Measurements from ENCODE around the gene BCHE. TPM values are rescaled to one million over a fixed set of nuclear protein-coding genes. Genes with fewer than 3 reads are reported as not detected.

The BCHE gene
- total RNA-seq, 1 experiment from 2014 or later, result not detected

DNA sequence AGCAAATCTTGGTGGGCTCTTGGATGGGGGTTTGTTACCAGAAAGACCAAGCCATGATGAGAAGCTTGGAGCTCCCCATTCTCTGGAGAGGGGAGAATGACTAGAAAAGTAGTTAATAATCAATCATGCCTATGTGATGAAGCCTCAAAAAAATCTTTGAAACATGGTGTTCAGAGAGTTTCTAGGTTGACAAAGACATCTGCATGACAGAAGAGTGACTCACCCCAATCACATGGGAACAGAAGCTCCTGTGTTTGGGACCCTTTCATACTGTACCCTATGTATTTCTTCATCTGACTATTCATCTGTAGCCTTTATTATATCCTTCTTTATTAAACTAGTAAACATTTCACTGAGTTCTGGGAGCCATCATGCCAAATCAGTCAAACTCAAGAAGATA, 87.4 kb downstream of the BCHE start:
- Mint-ChIP-seq H3K36me3 (ENCODE audit: insufficient read depth, unreplicated experiment) (no peaks in the 10 kb centered on the region), H3K9me3 (ENCODE audit: unreplicated experiment) (no peaks in the 10 kb centered on the region), H3K4me3 (ENCODE audit: unreplicated experiment) (no peak overlapping the region), H3K27ac (ENCODE audit: unreplicated experiment) (no peak overlapping the region), H3K4me1 (ENCODE audit: low read depth, unreplicated experiment) (no peaks in the 10 kb centered on the region), H3K27me3 (ENCODE audit: insufficient read depth, unreplicated experiment) (no peaks in the 10 kb centered on the region)
- Histone ChIP-seq H3K36me3 (ENCODE audit: control insufficient read depth, insufficient read depth, low read length) (no peaks in the 10 kb centered on the region), H3K9me3 (no peaks in the 10 kb centered on the region), H3K4me3 (ENCODE audit: low read depth, low read length) (no peak overlapping the region), H3K4me1 (no peaks in the 10 kb centered on the region), H3K27me3 (replicated peaks; ENCODE audit: control insufficient read depth, insufficient read depth, low read length) (no peaks in the 10 kb centered on the region)
- BruUV-seq (replicated peaks), result no TSS peak
- POLR2A ChIA-PET, result no interaction called here
- DNase-seq, result no peak
- TF ChIP-seq CTCF (IDR thresholded peaks at IDR 0.05; ENCODE audit: insufficient read depth in 1 of 2, low read depth in 1 of 2, low read length in 1 of 2, severe bottlenecking in 1 of 2, unreplicated experiment in 1 of 2), result no peak
- intact Hi-C loops (cut with micrococcal nuclease; ENCODE audit: unreplicated experiment), result no loop called here
- CTCF ChIA-PET, result no interaction called here

- Mint-ChIP-seq H3K27ac (ENCODE audit: unreplicated experiment) (no peak overlapping the region), H3K9me3 (ENCODE audit: unreplicated experiment) (no peaks in the 10 kb centered on the region), H3K36me3 (ENCODE audit: insufficient read depth, unreplicated experiment) (no peaks in the 10 kb centered on the region), H3K4me3 (ENCODE audit: unreplicated experiment) (no peak overlapping the region), H3K4me1 (ENCODE audit: low read depth, unreplicated experiment) (no peaks in the 10 kb centered on the region), H3K27me3 (ENCODE audit: insufficient read depth, unreplicated experiment) (no peaks in the 10 kb centered on the region)
- TF ChIP-seq CTCF (IDR thresholded peaks at IDR 0.05; ENCODE audit: insufficient read depth in 1 of 2, low read depth in 1 of 2, low read length in 1 of 2, severe bottlenecking in 1 of 2, unreplicated experiment in 1 of 2), result no peak
- Histone ChIP-seq H3K27me3 (replicated peaks; ENCODE audit: control insufficient read depth, insufficient read depth, low read length) (no peaks in the 10 kb centered on the region), H3K4me3 (ENCODE audit: low read depth, low read length) (no peak overlapping the region), H3K36me3 (ENCODE audit: control insufficient read depth, insufficient read depth, low read length) (no peaks in the 10 kb centered on the region), H3K4me1 (no peaks in the 10 kb centered on the region), H3K9me3 (no peaks in the 10 kb centered on the region)
- BruUV-seq (replicated peaks), result no TSS peak
- ChIA-PET POLR2A (no interaction called here), CTCF (no interaction called here)
- intact Hi-C loops (cut with micrococcal nuclease; ENCODE audit: unreplicated experiment), result no loop called here
- DNase-seq, result no peak
These were observed 88.0 kb downstream of the BCHE start for GRCh38 chr3:165749241-165749640.

DNA sequence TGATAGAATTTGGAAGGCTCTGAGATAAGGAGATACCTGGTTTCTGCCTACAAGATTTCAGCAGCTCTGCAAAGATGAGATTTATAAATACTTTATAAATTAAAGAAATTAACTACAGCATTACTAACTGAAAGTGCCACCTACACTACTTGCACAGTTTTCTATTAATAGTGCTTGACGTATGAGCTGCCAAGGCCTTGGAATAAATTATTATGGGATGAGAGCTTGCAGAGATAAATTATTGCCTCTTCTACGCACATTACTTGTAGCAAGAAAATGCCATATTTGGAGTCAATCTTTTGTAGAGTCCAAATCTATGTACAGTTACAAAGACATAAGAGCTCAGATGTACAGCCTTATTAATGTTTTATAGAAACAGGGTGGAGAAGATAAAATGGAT, 89.1 kb downstream of the BCHE start:
- Histone ChIP-seq H3K27me3 (replicated peaks; ENCODE audit: control insufficient read depth, insufficient read depth, low read length) (no peaks in the 10 kb centered on the region), H3K9me3 (no peaks in the 10 kb centered on the region), H3K4me1 (no peaks in the 10 kb centered on the region), H3K36me3 (ENCODE audit: control insufficient read depth, insufficient read depth, low read length) (no peaks in the 10 kb centered on the region), H3K4me3 (ENCODE audit: low read depth, low read length) (no peak overlapping the region)
- H3K4me3 Mint-ChIP-seq (ENCODE audit: unreplicated experiment), result no peak overlapping the region
- ChIA-PET POLR2A (no interaction called here), CTCF (no interaction called here)
- BruUV-seq (replicated peaks), result no TSS peak
- TF ChIP-seq CTCF (IDR thresholded peaks at IDR 0.05; ENCODE audit: insufficient read depth in 1 of 2, low read depth in 1 of 2, low read length in 1 of 2, severe bottlenecking in 1 of 2, unreplicated experiment in 1 of 2), result no peak
- H3K27me3 Mint-ChIP-seq (ENCODE audit: insufficient read depth, unreplicated experiment), result no peaks in the 10 kb centered on the region
- H3K4me1 Mint-ChIP-seq (ENCODE audit: low read depth, unreplicated experiment), result no peaks in the 10 kb centered on the region
- H3K9me3 Mint-ChIP-seq (ENCODE audit: unreplicated experiment), result no peaks in the 10 kb centered on the region
- no peaks in the 10 kb centered on the region for H3K36me3 Mint-ChIP-seq (ENCODE audit: insufficient read depth, unreplicated experiment)
- intact Hi-C loops (cut with micrococcal nuclease; ENCODE audit: unreplicated experiment), result no loop called here
- no peak for DNase-seq
- no peak overlapping the region for H3K27ac Mint-ChIP-seq (ENCODE audit: unreplicated experiment)
